Measurements from ENCODE around the gene ATP23.

The ATP23 gene

GRCh38 chr12:57983146-57983857, 41.9 kb downstream of the ATP23 start:
- peak in 1 of 3 donors; percentile 15 for DNase-seq (ENCODE audit: low read depth in 2 of 3, low spot score in 1 of 3)

GRCh38 chr12:57983858-57984505, 42.6 kb downstream of the ATP23 start:
- DNase-seq (ENCODE audit: low read depth in 2 of 3, low spot score in 1 of 3), result no peak

- no peak for DNase-seq (ENCODE audit: low read depth in 2 of 3, low spot score in 1 of 3)
Observed at GRCh38 chr12:57984629-57985151, 43.3 kb downstream of the ATP23 start.

- no peak for DNase-seq (ENCODE audit: low read depth in 2 of 3, low spot score in 1 of 3)
Observed at GRCh38 chr12:57985685-57986084, 44.3 kb downstream of the ATP23 start.

GRCh38 chr12:57989838-57990237, 48.5 kb downstream of the ATP23 start:
- DNase-seq (ENCODE audit: low read depth in 2 of 3, low spot score in 1 of 3), result no peak

GRCh38 chr12:57990241-57990883, 49.0 kb downstream of the ATP23 start:
- no peak for DNase-seq (ENCODE audit: low read depth in 2 of 3, low spot score in 1 of 3)

- no peak for DNase-seq (ENCODE audit: low read depth in 2 of 3, low spot score in 1 of 3)
Observed at GRCh38 chr12:57992001-57992400, 50.6 kb downstream of the ATP23 start.

- no peak for DNase-seq (ENCODE audit: low read depth in 2 of 3, low spot score in 1 of 3)
Observed at GRCh38 chr12:57993030-57993429, 51.7 kb downstream of the ATP23 start.

GRCh38 chr12:57993834-57994233, 52.5 kb downstream of the ATP23 start:
- no peak for DNase-seq (ENCODE audit: low read depth in 2 of 3, low spot score in 1 of 3)

- no peak for DNase-seq (ENCODE audit: low read depth in 2 of 3, low spot score in 1 of 3)
Observed at GRCh38 chr12:57996520-57996919, 55.2 kb downstream of the ATP23 start.

- no peak for DNase-seq (ENCODE audit: low read depth in 2 of 3, low spot score in 1 of 3)
Observed at GRCh38 chr12:57998251-57998650, 56.9 kb downstream of the ATP23 start.

GRCh38 chr12:58000499-58000898, 59.1 kb downstream of the ATP23 start:
- DNase-seq (ENCODE audit: low read depth in 2 of 3, low spot score in 1 of 3), result no peak

- no peak for DNase-seq (ENCODE audit: low read depth in 2 of 3, low spot score in 1 of 3)
Observed at GRCh38 chr12:58007875-58008274, 66.5 kb downstream of the ATP23 start.

GRCh38 chr12:58008634-58009033, 67.3 kb downstream of the ATP23 start:
- DNase-seq (ENCODE audit: low read depth in 2 of 3, low spot score in 1 of 3), result no peak
